SK-N-SH treated with all-trans-retinoic acid at 6 μM for 48 hours (cell line): Measurements from ENCODE around the gene NCOA6.

Experiments used
- ATAC-seq: fragments of 200-7000 bp; cut with Tn5 transposase; 3 replicates; pipeline ENCODE4 v1.9.1; 2020; ENCODE audit warnings: mild to moderate bottlenecking, moderate library complexity
- ARNTL ChIP-seq: fragments of 450-650 bp; formaldehyde crosslinking; IDR thresholded peaks from 2 replicates; pipeline ENCODE4 v1.5.0; 2020; ENCODE audit warnings: low read depth, mild to moderate bottlenecking, moderate library complexity, borderline replicate concordance
- BACH2 ChIP-seq: fragments of 250-450 bp; sonication (Bioruptor Pico); IDR thresholded peaks from 2 replicates; pipeline ENCODE4 v1.9.0; 2021; ENCODE audit warnings: mild to moderate bottlenecking, borderline replicate concordance
- CSDC2 ChIP-seq: fragments of 250-450 bp; sonication (Bioruptor Pico); IDR thresholded peaks from 2 replicates; pipeline ENCODE4 v1.5.0; 2020; ENCODE audit warnings: mild to moderate bottlenecking, moderate library complexity
- ESRRG ChIP-seq: fragments of 250-450 bp; sonication (Bioruptor Pico); IDR thresholded peaks from 2 replicates; pipeline ENCODE4 v1.6.1; 2021; ENCODE audit warnings: mild to moderate bottlenecking
- GLIS3 ChIP-seq: fragments of 250-450 bp; sonication (Bioruptor Pico); IDR thresholded peaks from 2 replicates; pipeline ENCODE4 v1.5.0; 2020; ENCODE audit warnings: mild to moderate bottlenecking, moderate library complexity
- ISL1 ChIP-seq: fragments of 250-450 bp; sonication (Bioruptor Pico); IDR thresholded peaks from 2 replicates; pipeline ENCODE4 v2.1.2; 2022; ENCODE audit warnings: mild to moderate bottlenecking, moderate library complexity
- OSR1 ChIP-seq: fragments of 250-450 bp; sonication (Bioruptor Pico); IDR thresholded peaks from 2 replicates; pipeline ENCODE4 v1.8.0; 2022; ENCODE audit warnings: moderate library complexity, mild to moderate bottlenecking, inconsistent platforms
- PPARA ChIP-seq: fragments of 250-450 bp; sonication (Bioruptor Pico); IDR thresholded peaks from 2 replicates; pipeline ENCODE4 v1.5.0; 2020; ENCODE audit warnings: mild to moderate bottlenecking, borderline replicate concordance
- RARB ChIP-seq: fragments of 250-450 bp; sonication (Bioruptor Pico); IDR thresholded peaks from 2 replicates; pipeline ENCODE4 v1.8.0; 2021; ENCODE audit warnings: mild to moderate bottlenecking, moderate library complexity
- SNAI2 ChIP-seq: fragments of 250-450 bp; sonication (Bioruptor Pico); IDR thresholded peaks from 2 replicates; pipeline ENCODE4 v1.5.0; 2020; ENCODE audit warnings: mild to moderate bottlenecking, moderate library complexity
- TCF4 ChIP-seq: fragments of 250-450 bp; sonication (Bioruptor Pico); IDR thresholded peaks from 2 replicates; pipeline ENCODE4 v1.8.0; 2021; ENCODE audit warnings: mild to moderate bottlenecking, moderate library complexity, borderline replicate concordance
- TOX ChIP-seq: fragments of 250-450 bp; sonication (Bioruptor Pico); IDR thresholded peaks from 2 replicates; pipeline ENCODE4 v1.8.0; 2021; ENCODE audit warnings: mild to moderate bottlenecking, moderate library complexity, borderline replicate concordance
- ZC3H10 ChIP-seq: fragments of 250-450 bp; sonication (Bioruptor Pico); IDR thresholded peaks from 2 replicates; pipeline ENCODE4 v1.5.1; 2021; ENCODE audit warnings: mild to moderate bottlenecking, moderate library complexity
- ZFP3 ChIP-seq: fragments of 250-450 bp; sonication (Bioruptor Pico); IDR thresholded peaks from 2 replicates; pipeline ENCODE4 v1.5.0; 2020; ENCODE audit warnings: mild to moderate bottlenecking, moderate library complexity
- ZFP30 ChIP-seq: fragments of 450-650 bp; formaldehyde crosslinking; IDR thresholded peaks from 2 replicates; pipeline ENCODE4 v1.5.0; 2022; ENCODE audit warnings: mild to moderate bottlenecking, moderate library complexity
- ZNF565 ChIP-seq: fragments of 450-650 bp; formaldehyde crosslinking; conservative IDR thresholded peaks from 2 replicates; pipeline ENCODE4 v1.5.0; 2020; ENCODE audit warnings: low read depth, mild to moderate bottlenecking, moderate library complexity
- ZNF8 ChIP-seq: fragments of 450-650 bp; formaldehyde crosslinking; IDR thresholded peaks from 2 replicates; pipeline ENCODE4 v1.5.0; 2020; ENCODE audit warnings: mild to moderate bottlenecking, moderate library complexity
- TF ChIP-seq, protein P1 (sequence below): fragments of 250-450 bp; sonication (Bioruptor Pico); IDR thresholded peaks from 2 replicates; pipeline ENCODE4 v1.8.0; 2020; ENCODE audit warnings: mild to moderate bottlenecking, moderate library complexity, borderline replicate concordance
- TF ChIP-seq, protein P2 (sequence below): fragments of 250-450 bp; sonication (Bioruptor Pico); IDR thresholded peaks from 2 replicates; pipeline ENCODE4 v1.8.0; 2021; ENCODE audit warnings: low read depth, mild to moderate bottlenecking, moderate library complexity, borderline replicate concordance
- TF ChIP-seq, protein P3 (sequence below): fragments of 250-450 bp; sonication (Bioruptor Pico); IDR thresholded peaks from 2 replicates; pipeline ENCODE4 v1.5.0; 2020; ENCODE audit warnings: mild to moderate bottlenecking, moderate library complexity
- TF ChIP-seq, protein P4 (sequence below): fragments of 250-450 bp; sonication (Bioruptor Pico); IDR thresholded peaks from 2 replicates; pipeline ENCODE4 v1.5.1; 2021; ENCODE audit warnings: mild to moderate bottlenecking, moderate library complexity
- TF ChIP-seq, protein P5 (sequence below): fragments of 250-450 bp; sonication (Bioruptor Pico); IDR thresholded peaks from 2 replicates; pipeline ENCODE4 v1.5.1; 2020; ENCODE audit warnings: low read depth, mild to moderate bottlenecking, moderate library complexity

Gene NCOA6

DNA sequence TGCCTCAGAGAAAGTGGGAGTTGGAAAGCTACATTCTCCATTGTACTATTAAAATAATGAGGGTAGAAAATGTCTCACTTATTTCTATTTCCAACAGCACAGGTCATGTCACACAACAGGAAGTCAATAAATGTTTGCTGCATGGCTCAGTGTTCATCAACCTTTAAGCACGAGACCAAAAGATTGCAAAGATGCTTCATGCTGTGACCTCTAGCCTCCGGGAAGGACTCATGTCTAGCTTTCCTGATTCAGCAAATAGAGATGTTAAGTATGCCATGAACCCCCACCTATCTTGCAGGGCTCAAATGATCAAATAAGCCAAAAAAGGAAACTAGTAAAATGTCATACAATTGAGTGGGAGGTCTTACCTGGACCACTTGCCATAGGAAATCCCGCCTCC is 57.4 kb downstream of the NCOA6 start:
- no peak for TF ChIP-seq ZC3H10 (CRISPR knock-in tag)
- no peak for TF ChIP-seq ARNTL (CRISPR knock-in tag)
- TF ChIP-seq ZFP30 (CRISPR knock-in tag), result no peak
- no peak for TF ChIP-seq GLIS3 (CRISPR knock-in tag)
- TF ChIP-seq ZFP3 (CRISPR knock-in tag), result no peak
- TF ChIP-seq ESRRG (CRISPR knock-in tag), result no peak
- TF ChIP-seq, protein P1, sequence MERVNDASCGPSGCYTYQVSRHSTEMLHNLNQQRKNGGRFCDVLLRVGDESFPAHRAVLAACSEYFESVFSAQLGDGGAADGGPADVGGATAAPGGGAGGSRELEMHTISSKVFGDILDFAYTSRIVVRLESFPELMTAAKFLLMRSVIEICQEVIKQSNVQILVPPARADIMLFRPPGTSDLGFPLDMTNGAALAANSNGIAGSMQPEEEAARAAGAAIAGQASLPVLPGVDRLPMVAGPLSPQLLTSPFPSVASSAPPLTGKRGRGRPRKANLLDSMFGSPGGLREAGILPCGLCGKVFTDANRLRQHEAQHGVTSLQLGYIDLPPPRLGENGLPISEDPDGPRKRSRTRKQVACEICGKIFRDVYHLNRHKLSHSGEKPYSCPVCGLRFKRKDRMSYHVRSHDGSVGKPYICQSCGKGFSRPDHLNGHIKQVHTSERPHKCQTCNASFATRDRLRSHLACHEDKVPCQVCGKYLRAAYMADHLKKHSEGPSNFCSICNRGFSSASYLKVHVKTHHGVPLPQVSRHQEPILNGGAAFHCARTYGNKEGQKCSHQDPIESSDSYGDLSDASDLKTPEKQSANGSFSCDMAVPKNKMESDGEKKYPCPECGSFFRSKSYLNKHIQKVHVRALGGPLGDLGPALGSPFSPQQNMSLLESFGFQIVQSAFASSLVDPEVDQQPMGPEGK (CRISPR knock-in tag), result no peak
- no peak for TF ChIP-seq RARB (CRISPR knock-in tag)
- TF ChIP-seq TOX (CRISPR knock-in tag), result no peak
- TF ChIP-seq TCF4 (CRISPR knock-in tag), result no peak
- TF ChIP-seq, protein P2, sequence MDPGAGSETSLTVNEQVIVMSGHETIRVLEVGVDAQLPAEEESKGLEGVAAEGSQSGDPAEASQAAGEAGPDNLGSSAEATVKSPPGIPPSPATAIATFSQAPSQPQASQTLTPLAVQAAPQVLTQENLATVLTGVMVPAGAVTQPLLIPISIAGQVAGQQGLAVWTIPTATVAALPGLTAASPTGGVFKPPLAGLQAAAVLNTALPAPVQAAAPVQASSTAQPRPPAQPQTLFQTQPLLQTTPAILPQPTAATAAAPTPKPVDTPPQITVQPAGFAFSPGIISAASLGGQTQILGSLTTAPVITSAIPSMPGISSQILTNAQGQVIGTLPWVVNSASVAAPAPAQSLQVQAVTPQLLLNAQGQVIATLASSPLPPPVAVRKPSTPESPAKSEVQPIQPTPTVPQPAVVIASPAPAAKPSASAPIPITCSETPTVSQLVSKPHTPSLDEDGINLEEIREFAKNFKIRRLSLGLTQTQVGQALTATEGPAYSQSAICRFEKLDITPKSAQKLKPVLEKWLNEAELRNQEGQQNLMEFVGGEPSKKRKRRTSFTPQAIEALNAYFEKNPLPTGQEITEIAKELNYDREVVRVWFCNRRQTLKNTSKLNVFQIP (CRISPR knock-in tag), result no peak
- TF ChIP-seq, protein P3, sequence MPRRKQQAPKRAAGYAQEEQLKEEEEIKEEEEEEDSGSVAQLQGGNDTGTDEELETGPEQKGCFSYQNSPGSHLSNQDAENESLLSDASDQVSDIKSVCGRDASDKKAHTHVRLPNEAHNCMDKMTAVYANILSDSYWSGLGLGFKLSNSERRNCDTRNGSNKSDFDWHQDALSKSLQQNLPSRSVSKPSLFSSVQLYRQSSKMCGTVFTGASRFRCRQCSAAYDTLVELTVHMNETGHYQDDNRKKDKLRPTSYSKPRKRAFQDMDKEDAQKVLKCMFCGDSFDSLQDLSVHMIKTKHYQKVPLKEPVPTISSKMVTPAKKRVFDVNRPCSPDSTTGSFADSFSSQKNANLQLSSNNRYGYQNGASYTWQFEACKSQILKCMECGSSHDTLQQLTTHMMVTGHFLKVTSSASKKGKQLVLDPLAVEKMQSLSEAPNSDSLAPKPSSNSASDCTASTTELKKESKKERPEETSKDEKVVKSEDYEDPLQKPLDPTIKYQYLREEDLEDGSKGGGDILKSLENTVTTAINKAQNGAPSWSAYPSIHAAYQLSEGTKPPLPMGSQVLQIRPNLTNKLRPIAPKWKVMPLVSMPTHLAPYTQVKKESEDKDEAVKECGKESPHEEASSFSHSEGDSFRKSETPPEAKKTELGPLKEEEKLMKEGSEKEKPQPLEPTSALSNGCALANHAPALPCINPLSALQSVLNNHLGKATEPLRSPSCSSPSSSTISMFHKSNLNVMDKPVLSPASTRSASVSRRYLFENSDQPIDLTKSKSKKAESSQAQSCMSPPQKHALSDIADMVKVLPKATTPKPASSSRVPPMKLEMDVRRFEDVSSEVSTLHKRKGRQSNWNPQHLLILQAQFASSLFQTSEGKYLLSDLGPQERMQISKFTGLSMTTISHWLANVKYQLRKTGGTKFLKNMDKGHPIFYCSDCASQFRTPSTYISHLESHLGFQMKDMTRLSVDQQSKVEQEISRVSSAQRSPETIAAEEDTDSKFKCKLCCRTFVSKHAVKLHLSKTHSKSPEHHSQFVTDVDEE, result no peak
- TF ChIP-seq, protein P4, sequence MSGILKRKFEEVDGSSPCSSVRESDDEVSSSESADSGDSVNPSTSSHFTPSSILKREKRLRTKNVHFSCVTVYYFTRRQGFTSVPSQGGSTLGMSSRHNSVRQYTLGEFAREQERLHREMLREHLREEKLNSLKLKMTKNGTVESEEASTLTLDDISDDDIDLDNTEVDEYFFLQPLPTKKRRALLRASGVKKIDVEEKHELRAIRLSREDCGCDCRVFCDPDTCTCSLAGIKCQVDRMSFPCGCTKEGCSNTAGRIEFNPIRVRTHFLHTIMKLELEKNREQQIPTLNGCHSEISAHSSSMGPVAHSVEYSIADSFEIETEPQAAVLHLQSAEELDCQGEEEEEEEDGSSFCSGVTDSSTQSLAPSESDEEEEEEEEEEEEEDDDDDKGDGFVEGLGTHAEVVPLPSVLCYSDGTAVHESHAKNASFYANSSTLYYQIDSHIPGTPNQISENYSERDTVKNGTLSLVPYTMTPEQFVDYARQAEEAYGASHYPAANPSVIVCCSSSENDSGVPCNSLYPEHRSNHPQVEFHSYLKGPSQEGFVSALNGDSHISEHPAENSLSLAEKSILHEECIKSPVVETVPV (CRISPR knock-in tag), result no peak
- TF ChIP-seq ZNF565 (CRISPR knock-in tag), result no peak
- no peak for TF ChIP-seq ZNF8
- no peak for TF ChIP-seq PPARA (CRISPR knock-in tag)
- no peak for TF ChIP-seq SNAI2 (CRISPR knock-in tag)
- TF ChIP-seq OSR1, result no peak
- TF ChIP-seq, all 23 proteins: peak for 0
- peak; percentile 26; the same call in 1 of the 3 replicates for ATAC-seq

DNA sequence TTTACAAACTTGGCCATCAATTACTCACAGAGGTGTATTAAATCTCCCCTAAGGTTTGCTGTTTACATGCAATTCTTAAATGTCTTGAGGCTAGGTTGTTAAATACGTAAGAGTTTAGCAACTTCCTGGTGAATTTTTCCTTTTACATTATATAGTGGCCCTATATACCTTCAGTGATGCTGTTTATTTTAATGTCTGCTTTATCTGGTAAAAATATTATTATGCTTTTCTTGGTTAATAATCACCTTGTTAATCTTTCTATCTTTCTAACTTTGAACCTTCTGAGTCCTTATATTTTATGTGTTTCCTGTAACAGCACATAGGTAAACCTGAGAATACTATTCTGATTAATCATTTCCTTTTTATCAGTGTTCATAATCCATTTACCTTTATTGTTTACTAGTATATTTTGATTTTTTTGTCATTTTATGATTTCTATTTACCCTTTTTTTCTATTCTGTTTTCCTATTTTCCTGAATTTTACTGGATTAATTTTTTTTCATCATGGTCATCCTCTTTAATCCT is 63.4 kb downstream of the NCOA6 start:
- ATAC-seq, result no peak
- no peak for TF ChIP-seq ZFP3 (CRISPR knock-in tag)
- TF ChIP-seq CSDC2 (CRISPR knock-in tag), result no peak
- no peak for TF ChIP-seq ISL1 (CRISPR knock-in tag)
- TF ChIP-seq BACH2 (CRISPR knock-in tag), result no peak
- TF ChIP-seq, protein P4 (CRISPR knock-in tag), result no peak
- no peak for TF ChIP-seq ZFP30 (CRISPR knock-in tag)
- TF ChIP-seq, protein P3, result no peak
- no peak for TF ChIP-seq ZNF8
- TF ChIP-seq, protein P1 (CRISPR knock-in tag), result no peak
- no peak for TF ChIP-seq GLIS3 (CRISPR knock-in tag)
- no peak for TF ChIP-seq ESRRG (CRISPR knock-in tag)
- no peak for TF ChIP-seq ZNF565 (CRISPR knock-in tag)
- TF ChIP-seq, protein P5, sequence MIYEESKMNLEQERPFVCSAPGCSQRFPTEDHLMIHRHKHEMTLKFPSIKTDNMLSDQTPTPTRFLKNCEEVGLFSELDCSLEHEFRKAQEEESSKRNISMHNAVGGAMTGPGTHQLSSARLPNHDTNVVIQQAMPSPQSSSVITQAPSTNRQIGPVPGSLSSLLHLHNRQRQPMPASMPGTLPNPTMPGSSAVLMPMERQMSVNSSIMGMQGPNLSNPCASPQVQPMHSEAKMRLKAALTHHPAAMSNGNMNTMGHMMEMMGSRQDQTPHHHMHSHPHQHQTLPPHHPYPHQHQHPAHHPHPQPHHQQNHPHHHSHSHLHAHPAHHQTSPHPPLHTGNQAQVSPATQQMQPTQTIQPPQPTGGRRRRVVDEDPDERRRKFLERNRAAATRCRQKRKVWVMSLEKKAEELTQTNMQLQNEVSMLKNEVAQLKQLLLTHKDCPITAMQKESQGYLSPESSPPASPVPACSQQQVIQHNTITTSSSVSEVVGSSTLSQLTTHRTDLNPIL (CRISPR knock-in tag), result no peak
- no peak for TF ChIP-seq TCF4 (CRISPR knock-in tag)
- no peak for TF ChIP-seq ZC3H10 (CRISPR knock-in tag)
